Cardiac muscle cell (in vitro differentiated cells and primary cell): ENCODE data around the gene GRIA1. TPM values are rescaled to one million over a fixed set of nuclear protein-coding genes. Genes with fewer than 3 reads are reported as not detected.

Experiments used
- DNase-seq, 2 donors: peaks; one replicate each; pipeline versions ENCODE4 v3.0.0 to v3.0.0-alpha.2; 2010 to 2017; ENCODE audit warnings: low read depth in 1 of 2, low spot score in 1 of 2
- H3K27ac ChIP-seq: fragments of 200-600 bp; sonication (generic); 2 replicates; pipeline ENCODE4 v1.5.1; 2016
- H3K27me3 ChIP-seq: fragments of 200-600 bp; sonication (generic); 2 replicates; pipeline ENCODE4 v1.6.0; 2016; ENCODE audit warnings: control low read depth
- H3K36me3 ChIP-seq: fragments of 200-600 bp; sonication (generic); 2 replicates; pipeline ENCODE4 v1.5.1; 2016; ENCODE audit warnings: control low read depth
- H3K4me1 ChIP-seq: fragments of 200-600 bp; sonication (generic); 2 replicates; pipeline ENCODE4 v1.8.1; 2017; ENCODE audit warnings: low read depth, mild to moderate bottlenecking, mixed run types
- H3K4me3 ChIP-seq: fragments of 200-600 bp; sonication (generic); 2 replicates; pipeline ENCODE4 v1.5.1; 2016; ENCODE audit warnings: mild to moderate bottlenecking
- H3K9me3 ChIP-seq: fragments of 200-600 bp; sonication (generic); 2 replicates; pipeline ENCODE4 v1.5.1; 2017; ENCODE audit warnings: low read depth, mild to moderate bottlenecking, control low read depth
- CTCF ChIP-seq: IDR thresholded peaks from 2 replicates; pipeline ENCODE4 v1.5.1; 2012; ENCODE audit warnings: low read depth, mild to moderate bottlenecking, low read length
- polyA plus RNA-seq: library from polyadenylated mRNA; unstranded; fragments of >200 nt; fragmentation: Nextera tagmentation; extraction: Ambion mirVana; gene quantifications from 2 replicates; pipeline ENCODE4 v1.2.1, GENCODE V29; 2016
- total RNA-seq: library from RNA; depleted of rRNA; stranded (reverse); fragments of >200 nt; gene quantifications from 2 replicates; pipeline ENCODE4 v1.2.3, GENCODE V29; 2016

GRIA1 gene
- total and polyA plus RNA-seq, 2 experiments from 2014 or later, result 1.6 to 2.3 TPM

GRCh38 chr5:153458268-153458667 is 32.2 kb upstream of the GRIA1 start:
- H3K27me3 ChIP-seq, result no peaks in the 10 kb centered on the region
- no peak for TF ChIP-seq CTCF
- no peak for DNase-seq
- H3K4me1 ChIP-seq, result no peaks in the 10 kb centered on the region
- H3K36me3 ChIP-seq, result no peaks in the 10 kb centered on the region
- no peak overlapping the region for H3K4me3 ChIP-seq
- H3K9me3 ChIP-seq, result no peaks in the 10 kb centered on the region
- H3K27ac ChIP-seq, result no peak overlapping the region

GRCh38 chr5:153459051-153459743 is 31.3 kb upstream of the GRIA1 start:
- Histone ChIP-seq H3K27me3 (no peaks in the 10 kb centered on the region), H3K9me3 (no peaks in the 10 kb centered on the region), H3K36me3 (no peaks in the 10 kb centered on the region), H3K4me3 (no peak overlapping the region), H3K4me1 (no peaks in the 10 kb centered on the region), H3K27ac (no peak overlapping the region)
- TF ChIP-seq CTCF, result no peak
- no peak for DNase-seq

DNA sequence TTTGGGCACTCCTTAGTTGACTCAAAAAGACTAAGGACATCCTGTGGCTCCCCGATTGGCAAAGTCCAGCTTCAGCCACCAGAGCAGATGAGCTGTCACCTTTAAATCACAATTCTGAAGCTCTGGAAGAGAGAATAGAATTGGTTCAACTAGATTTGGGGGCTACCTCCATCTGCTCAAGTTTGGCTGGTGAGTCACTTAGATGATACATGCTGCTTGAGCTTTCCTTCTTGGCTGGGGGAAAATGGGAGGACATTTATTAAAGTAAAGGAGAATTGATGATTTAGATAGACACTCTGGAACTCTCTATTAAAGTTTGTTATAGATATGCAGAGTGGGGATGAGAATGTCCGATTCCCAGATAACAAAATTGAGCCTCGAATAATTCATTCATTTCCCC is 30.0 kb upstream of the GRIA1 start:
- H3K9me3 ChIP-seq, result no peaks in the 10 kb centered on the region
- H3K27ac ChIP-seq, result no peak overlapping the region
- H3K4me1 ChIP-seq, result no peaks in the 10 kb centered on the region
- TF ChIP-seq CTCF, result no peak
- H3K4me3 ChIP-seq, result no peak overlapping the region
- no peak for DNase-seq
- no peaks in the 10 kb centered on the region for H3K27me3 ChIP-seq
- no peaks in the 10 kb centered on the region for H3K36me3 ChIP-seq

DNA sequence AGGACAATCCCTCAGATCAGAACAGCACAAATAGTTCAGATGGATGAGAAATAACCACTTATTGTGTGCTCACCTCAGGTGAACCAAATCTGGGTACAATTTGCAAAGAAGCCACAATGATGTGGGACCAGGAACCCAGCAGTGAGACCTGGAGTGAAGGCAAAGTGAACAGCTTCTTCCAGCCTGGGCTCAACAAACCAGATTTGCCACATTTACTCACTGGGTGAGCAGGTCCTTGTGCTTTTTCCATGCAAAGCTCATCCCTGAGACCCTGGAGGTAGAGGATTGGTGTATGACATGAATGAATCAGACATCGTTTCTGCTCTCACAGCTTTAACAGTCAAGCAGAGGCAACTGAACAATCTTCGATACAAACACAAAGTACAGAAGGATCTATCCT is 29.1 kb upstream of the GRIA1 start:
- Histone ChIP-seq H3K27ac (no peak overlapping the region), H3K36me3 (no peaks in the 10 kb centered on the region), H3K27me3 (no peaks in the 10 kb centered on the region), H3K9me3 (no peaks in the 10 kb centered on the region), H3K4me3 (no peak overlapping the region), H3K4me1 (no peaks in the 10 kb centered on the region)
- no peak for DNase-seq
- TF ChIP-seq CTCF, result no peak

GRCh38 chr5:153463806-153464205 is 26.7 kb upstream of the GRIA1 start:
- no peak for TF ChIP-seq CTCF
- Histone ChIP-seq H3K4me3 (no peak overlapping the region), H3K27me3 (no peaks in the 10 kb centered on the region), H3K4me1 (no peaks in the 10 kb centered on the region), H3K36me3 (no peaks in the 10 kb centered on the region), H3K27ac (no peak overlapping the region), H3K9me3 (no peaks in the 10 kb centered on the region)
- DNase-seq, result no peak
